Neutrophil (primary cell): ENCODE results near the gene EXOSC7.

Experiments
- H3K27ac ChIP-seq: fragments of 200-600 bp; sonication (generic); 2 replicates; pipeline ENCODE4 v1.5.1; 2016; ENCODE audit warnings: mild to moderate bottlenecking, moderate library complexity
- H3K27me3 ChIP-seq: fragments of 200-600 bp; sonication (generic); 2 replicates; pipeline ENCODE4 v1.6.0; 2016; ENCODE audit warnings: mild to moderate bottlenecking
- H3K36me3 ChIP-seq: fragments of 200-600 bp; sonication (generic); 2 replicates; pipeline ENCODE4 v1.5.1; 2017
- H3K4me1 ChIP-seq, 2 experiments: fragments of 200-600 bp in 1 of 2; sonication (generic) in 1 of 2; 1 replicate in 1 of 2; 2 replicates in 1 of 2; pipeline versions ENCODE4 v1.5.1 to v1.6.1; 2013 to 2016; ENCODE audit warnings: low read depth in 1 of 2, low read length in 1 of 2, mild to moderate bottlenecking in 1 of 2, moderate library complexity in 1 of 2; ENCODE audit not compliant: control insufficient read depth in 1 of 2, insufficient read depth in 1 of 2
- H3K4me3 ChIP-seq, 2 experiments: fragments of 200-600 bp in 1 of 2; sonication (generic) in 1 of 2; 1 replicate in 1 of 2; 2 replicates in 1 of 2; pipeline ENCODE4 v1.5.1; 2013 to 2016; ENCODE audit warnings: low read depth in 1 of 2, low read length in 1 of 2, mild to moderate bottlenecking in 1 of 2, moderate library complexity in 1 of 2
- H3K9me3 ChIP-seq: fragments of 200-600 bp; sonication (generic); 2 replicates; pipeline ENCODE4 v1.5.1; 2016
- TF ChIP-seq, protein P1 (sequence below): fragments of 200-600 bp; sonication (generic); IDR thresholded peaks from 2 replicates; pipeline ENCODE4 v1.5.1; 2016; ENCODE audit warnings: antibody characterized with exemption

Gene EXOSC7

DNA sequence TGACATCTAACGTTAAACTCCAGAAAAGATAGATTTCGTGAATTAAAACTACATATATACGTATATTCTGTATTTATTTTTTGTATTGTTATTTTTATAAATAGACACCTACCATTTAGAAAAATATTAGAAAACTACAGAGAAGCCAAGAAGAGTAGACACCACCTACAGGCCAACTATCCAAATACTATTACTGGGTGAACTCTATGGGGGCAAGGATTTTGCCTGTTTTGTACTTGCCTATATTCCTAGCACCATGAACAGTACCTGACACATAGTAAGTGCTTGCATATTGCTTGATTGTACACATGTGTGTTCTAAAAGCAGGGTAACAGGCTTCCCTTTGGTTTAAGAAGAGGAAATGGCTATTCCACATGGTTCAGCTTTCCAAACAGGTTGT is 25.7 kb downstream of the EXOSC7 start:
- H3K9me3 ChIP-seq = no peaks in the 10 kb centered on the region
- peaks cover 37% of the 10 kb centered on the region for H3K36me3 ChIP-seq
- no peaks in the 10 kb centered on the region for H3K27me3 ChIP-seq
- no peak overlapping the region for H3K27ac ChIP-seq
- no peaks in the 10 kb centered on the region for H3K4me1 ChIP-seq
- TF ChIP-seq, protein P1, sequence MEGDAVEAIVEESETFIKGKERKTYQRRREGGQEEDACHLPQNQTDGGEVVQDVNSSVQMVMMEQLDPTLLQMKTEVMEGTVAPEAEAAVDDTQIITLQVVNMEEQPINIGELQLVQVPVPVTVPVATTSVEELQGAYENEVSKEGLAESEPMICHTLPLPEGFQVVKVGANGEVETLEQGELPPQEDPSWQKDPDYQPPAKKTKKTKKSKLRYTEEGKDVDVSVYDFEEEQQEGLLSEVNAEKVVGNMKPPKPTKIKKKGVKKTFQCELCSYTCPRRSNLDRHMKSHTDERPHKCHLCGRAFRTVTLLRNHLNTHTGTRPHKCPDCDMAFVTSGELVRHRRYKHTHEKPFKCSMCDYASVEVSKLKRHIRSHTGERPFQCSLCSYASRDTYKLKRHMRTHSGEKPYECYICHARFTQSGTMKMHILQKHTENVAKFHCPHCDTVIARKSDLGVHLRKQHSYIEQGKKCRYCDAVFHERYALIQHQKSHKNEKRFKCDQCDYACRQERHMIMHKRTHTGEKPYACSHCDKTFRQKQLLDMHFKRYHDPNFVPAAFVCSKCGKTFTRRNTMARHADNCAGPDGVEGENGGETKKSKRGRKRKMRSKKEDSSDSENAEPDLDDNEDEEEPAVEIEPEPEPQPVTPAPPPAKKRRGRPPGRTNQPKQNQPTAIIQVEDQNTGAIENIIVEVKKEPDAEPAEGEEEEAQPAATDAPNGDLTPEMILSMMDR = no peak
- no peak overlapping the region for H3K4me3 ChIP-seq

DNA sequence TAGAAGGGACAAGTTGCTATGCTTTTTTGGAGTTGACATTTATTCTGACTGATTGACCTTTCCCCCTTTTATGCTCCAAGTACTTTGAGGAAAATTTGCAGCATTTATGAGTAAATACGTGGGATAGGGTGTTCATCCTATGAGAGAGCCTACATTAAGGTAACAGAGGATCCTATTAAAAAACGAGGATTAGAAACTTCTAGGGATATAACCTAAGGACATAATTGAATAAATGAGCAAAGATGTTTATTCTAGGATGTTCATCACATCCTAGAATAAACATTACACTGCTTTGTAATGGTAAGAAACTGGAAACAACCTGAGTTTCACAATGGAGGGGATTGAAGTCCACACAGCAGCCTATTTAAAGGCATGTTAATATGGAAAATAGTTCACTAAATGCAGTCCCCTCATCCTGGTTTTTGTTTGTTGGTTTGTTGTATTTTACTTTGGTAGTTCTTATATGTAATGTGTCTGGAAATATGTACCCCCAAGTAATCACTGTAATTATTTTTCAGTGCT is 26.2 kb downstream of the EXOSC7 start:
- no peaks in the 10 kb centered on the region for H3K9me3 ChIP-seq
- no peak overlapping the region for H3K27ac ChIP-seq
- peaks cover 35% of the 10 kb centered on the region for H3K36me3 ChIP-seq
- H3K4me1 ChIP-seq = no peaks in the 10 kb centered on the region
- H3K4me3 ChIP-seq = no peak overlapping the region
- H3K27me3 ChIP-seq = no peaks in the 10 kb centered on the region
- TF ChIP-seq, protein P1 = no peak

DNA sequence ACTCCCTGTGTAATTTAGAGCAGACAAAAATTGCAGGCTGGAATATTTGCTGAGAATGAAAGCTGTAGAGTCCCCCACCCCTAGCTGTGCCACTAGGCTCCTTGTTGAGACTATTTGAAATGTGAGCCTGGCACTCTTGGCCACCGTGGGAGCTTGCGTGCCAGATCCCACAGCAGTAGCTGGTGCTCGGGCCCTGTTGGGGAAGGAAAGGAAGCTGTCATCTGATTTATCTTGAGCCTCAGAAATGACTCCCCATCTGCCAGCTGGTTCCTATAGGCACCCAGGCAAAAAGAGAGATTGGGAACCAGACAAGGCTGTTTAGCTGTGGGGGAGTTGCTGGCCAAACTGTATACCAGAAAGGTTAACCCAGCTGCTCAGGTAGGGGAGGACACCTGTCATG is 26.7 kb downstream of the EXOSC7 start:
- no peak overlapping the region for H3K27ac ChIP-seq
- no peaks in the 10 kb centered on the region for H3K9me3 ChIP-seq
- H3K4me3 ChIP-seq = no peak overlapping the region
- TF ChIP-seq, protein P1 = no peak
- H3K27me3 ChIP-seq = no peaks in the 10 kb centered on the region
- H3K36me3 ChIP-seq = peaks cover 36% of the 10 kb centered on the region
- H3K4me1 ChIP-seq = no peaks in the 10 kb centered on the region

GRCh38 chr3:45003406-45003805 is 27.4 kb downstream of the EXOSC7 start:
- Histone ChIP-seq H3K9me3 (no peaks in the 10 kb centered on the region), H3K27ac (no peak overlapping the region), H3K36me3 (peaks cover 38% of the 10 kb centered on the region), H3K27me3 (no peaks in the 10 kb centered on the region), H3K4me3 (no peak overlapping the region), H3K4me1 (no peaks in the 10 kb centered on the region)
- TF ChIP-seq, protein P1 = no peak

DNA sequence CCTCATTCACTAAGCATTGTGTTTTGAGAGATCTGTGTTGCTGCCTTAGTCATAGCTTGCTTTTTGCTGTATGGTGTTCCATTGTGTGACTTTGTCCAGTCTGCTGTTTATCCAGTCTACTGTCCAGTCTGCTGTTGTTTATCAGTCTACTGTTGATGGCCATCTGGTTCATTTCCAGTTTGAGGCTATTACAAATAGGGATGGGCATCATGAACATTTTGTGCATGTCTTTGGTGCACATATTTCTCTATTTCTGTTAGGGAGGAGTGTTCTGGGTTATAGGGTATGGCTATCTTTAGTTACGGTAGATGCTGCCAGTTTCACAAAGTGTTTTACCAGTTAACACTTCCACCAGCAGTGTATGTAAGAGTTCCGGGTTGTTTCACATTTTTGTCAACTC is 27.8 kb downstream of the EXOSC7 start:
- Histone ChIP-seq H3K4me3 (no peak overlapping the region), H3K27me3 (no peaks in the 10 kb centered on the region), H3K27ac (no peak overlapping the region), H3K4me1 (no peaks in the 10 kb centered on the region), H3K9me3 (no peaks in the 10 kb centered on the region), H3K36me3 (peaks cover 36% of the 10 kb centered on the region)
- TF ChIP-seq, protein P1 = no peak

DNA sequence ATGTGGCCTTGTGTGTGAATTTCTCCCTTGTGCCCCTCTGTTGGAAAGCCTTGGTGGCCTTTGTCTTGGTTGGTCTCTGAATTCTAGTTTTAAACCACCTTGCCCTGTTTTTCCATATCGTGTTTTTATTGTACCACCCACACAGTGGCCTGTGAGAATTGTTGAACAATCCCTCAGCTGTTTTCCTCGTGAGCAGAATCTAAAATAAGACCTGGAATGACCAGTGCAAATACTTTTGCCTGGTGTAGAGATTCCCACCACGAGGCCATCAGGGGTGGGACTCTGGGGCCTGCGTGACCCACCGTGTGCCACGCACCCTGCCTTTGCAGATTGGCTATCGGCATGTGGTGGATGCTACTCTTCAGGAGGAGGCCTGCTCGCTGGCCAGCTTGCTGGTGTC is 31.0 kb downstream of the EXOSC7 start:
- TF ChIP-seq, protein P1 = no peak
- Histone ChIP-seq H3K27ac (no peak overlapping the region), H3K9me3 (no peaks in the 10 kb centered on the region), H3K4me1 (peaks cover 0 to 5% of the 10 kb centered on the region in 2 experiments), H3K27me3 (no peaks in the 10 kb centered on the region), H3K4me3 (no peak overlapping the region), H3K36me3 (peaks cover 21% of the 10 kb centered on the region)
